DMS 273 treated with DMSO at 0.1 percent for 48 hours (cell line): ENCODE measurements around the gene AACS.
"Not testable (repeated sequence)": the region's sequence is repeated elsewhere in the genome, so short reads cannot be mapped to it uniquely, and the experiment has no call there.

Experiments used
- DNase-seq: peaks from one replicate; lab custom pipeline; 2025; lab: John Stamatoyannopoulos, UW

The AACS gene

DNA sequence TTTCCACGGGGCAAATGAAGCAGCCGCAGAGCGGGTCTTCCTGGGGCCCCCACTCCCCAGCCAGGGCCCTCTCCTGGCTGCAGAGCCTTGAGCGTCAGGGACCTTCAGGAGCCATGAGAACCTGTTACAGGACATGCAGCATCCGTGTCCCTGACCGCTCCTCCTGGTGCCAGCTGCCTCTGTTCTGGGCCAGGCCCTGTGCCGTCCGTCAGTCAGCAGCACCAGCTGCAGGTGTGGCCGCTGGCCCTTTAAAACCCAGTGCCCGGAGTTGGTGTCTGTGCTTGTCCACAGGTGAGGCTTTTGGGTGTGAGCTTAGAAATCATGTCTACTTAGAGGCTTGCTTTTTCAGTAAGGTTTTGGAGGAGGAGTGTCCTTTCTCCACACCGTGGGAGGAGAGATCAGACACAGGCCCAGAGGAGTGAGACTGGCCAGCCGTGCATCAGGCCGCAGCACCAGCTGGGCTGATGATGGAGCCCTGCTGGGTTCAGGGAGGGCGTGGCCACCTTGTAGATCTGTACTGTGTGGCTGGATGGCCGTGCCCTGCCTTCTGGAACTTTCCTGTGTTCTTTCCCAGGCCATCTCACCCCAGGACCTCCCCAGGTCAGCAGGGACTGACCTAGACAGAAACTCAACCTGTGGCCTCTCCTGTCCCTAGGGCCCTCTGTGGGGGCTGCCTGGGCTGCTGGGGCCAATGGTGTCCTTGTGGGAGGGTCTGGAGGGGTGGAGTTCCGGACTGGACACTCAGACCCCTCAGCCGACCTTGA, 27.1 kb downstream of the AACS start:
- no peak for DNase-seq

DNA sequence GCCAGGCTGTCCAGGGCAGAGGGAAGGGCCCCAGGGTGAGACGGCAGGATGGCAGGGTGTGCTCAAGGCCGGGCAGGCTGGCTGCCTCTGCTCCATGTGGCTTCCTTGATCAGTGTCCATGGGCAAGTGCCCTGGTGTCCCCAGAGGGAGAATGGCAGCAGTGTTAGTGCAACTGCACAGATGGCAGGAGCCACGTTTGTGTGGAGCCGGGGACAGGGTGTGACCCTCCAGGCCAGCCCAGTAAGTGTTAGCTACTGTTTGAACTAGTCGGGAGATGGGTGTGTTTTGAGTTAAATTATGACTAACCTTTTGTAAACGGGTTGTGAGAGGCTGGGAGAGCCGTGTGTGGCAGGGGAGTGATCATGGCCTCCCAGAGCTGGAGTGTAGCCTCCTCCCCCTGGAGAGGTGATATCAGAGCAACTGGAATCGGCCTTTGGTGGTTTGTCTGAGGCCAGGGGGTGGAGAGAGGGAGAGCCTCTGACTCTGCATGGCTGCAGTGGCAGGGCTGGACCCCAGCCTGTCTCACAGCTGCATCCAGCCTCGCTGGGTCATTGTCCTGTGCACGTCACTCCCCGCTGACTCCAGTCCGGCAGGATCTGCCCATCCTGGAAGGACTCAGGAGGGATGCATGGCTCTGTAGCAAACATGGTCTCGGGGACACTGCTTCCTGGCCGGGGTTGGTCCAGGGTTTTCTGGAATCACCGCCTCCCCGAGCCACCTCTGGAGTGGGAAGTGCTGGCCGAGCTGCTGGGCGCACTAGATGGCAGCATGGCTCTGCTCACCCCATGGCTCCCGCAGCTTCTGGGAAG, 27.8 kb downstream of the AACS start:
- DNase-seq = no peak

DNA sequence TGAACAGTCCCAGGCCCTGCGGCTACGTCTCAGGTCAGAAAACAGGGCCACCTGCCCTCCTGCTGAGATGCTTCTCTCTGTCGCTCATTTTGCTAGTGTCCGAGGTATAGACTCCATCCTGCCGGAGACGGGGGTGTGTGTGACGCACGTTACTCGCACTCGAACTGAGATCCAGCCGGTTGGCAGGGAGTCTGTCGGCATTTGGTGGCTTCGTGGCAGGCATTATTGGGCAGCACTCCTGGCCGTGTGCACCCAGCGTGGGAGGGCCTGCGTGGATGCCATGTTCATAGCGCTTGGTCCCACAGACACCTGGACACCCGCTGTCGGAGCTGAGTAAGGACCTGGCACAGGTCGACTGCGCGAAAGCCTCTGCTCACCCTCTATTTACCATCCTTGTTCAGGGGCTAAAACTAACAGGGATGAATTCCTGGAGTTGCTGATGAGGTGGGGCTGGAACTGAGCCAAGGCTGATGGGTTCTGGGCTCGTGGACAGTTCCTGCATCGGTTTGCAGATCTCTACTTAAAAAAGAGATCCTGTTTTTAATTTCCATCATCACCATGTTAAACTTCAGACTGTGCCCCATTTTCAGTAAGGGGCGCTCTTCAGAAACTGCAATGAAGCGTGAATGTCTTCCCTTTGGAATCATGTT, 28.6 kb downstream of the AACS start:
- DNase-seq = no peak

DNA sequence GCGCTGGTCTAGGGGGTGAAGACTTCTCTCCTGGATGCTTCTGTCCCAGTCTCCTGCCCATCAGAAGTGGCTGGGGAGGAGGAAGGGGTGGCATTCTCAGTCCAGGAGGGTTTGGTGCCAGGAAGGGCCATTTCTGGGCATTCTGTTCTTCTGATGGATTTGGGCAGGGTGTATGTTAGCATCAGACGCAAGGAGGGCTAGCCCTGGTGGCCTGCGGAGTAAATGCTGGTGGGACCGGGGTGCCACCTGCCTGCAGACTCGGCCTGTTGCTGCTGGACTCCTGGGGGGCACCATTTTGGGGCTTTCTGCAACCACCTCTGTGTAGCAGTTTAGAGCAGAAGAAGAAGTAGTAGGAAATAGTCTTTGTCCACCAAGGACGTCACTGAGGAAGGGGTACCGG, 31.7 kb downstream of the AACS start:
- DNase-seq = no peak

DNA sequence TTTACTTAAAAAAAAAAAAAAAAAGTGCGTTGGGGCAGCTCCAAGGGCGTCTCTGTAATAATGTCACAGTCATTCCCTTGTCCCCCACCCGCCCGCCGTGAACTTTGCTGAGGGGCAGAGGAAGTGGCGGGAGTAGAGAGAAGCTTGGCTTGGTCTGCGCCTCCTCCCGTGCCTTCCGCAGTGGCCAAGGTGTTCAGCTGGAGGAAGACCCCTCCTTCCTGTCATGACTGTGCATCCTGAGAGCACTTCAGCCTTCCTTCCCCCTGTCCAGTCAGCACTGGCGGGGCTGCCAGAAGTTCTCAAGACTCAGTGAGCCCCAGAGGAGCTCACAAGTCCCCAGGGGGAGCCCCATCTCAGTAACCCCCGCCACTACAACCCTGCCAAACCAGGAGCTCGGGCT, 32.2 kb downstream of the AACS start:
- DNase-seq = no peak

DNA sequence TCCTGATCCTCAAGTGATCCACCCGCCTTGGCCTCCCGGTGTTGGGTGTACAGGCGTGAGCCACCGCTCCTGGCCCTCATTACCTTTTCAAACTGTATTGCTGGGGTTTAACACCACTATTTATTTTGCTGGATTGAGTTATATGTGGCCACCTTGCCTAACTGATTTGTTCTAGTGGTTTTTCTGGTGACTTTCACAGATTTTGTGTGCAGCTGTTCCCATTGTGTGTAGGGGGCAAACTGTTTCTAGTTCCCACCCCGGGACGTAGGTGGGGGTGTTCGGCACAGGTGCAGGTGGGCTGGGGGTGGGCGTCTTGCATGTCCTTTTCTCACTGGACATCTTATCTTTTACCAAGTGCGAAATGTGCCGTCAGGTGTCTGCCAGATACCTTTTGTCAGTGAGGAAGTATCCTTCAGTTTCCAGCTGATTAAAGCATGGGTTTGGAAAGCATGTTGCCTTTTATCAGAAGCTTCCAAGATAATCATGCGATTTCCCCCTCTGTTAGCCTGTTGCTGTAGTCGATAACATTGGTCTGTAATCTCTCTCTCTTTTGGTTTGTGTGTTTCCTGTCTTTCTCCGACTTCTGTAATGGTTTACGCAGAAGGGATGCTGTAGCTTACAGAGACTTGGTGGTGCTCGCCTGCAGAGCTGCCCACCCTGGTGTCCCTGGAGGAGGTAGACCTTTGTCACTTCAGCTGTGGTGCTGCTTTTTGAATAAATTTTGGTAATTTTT, 33.6 kb downstream of the AACS start:
- no peak for DNase-seq

DNA sequence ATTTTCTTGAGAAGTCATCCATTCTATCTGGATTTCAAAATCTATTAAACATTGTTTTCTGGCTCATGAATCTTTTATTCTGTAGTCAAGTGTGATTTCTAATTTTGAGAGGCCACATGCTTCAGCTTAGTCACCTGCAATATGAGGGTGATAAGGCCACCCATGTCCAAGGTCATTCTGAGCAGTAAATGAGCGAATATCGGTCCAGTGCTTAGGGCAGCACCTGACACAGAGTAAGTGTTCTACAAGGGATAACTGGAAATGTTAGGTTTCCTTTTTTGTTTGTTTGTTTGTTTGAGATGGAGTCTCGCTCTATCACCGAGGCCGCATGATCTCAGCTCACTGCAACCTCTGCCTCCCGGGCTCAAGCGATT, 34.2 kb downstream of the AACS start:
- DNase-seq = no peak

- DNase-seq = no peak
These were observed 35.6 kb downstream of the AACS start for GRCh38 chr12:125100551-125101434.

DNA sequence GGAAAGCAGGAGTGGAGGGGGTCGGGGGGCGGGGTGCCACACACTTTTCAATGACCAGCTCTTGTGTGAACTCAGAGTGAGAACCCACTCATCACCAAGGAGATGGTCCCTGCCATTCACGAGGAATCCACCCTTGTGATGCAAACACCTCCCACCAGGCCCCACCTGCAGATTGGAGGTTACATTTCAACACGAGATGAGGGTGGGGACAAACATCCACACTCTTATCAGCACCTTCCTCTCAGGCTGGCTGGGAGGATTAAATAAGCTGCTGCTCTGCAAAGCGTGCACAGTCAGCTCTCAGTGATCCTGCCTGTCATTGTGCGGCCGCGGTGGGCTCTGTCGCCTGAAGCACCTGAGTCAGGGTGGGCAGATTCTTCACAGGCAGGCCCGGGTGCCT, 39.7 kb downstream of the AACS start:
- no peak for DNase-seq

DNA sequence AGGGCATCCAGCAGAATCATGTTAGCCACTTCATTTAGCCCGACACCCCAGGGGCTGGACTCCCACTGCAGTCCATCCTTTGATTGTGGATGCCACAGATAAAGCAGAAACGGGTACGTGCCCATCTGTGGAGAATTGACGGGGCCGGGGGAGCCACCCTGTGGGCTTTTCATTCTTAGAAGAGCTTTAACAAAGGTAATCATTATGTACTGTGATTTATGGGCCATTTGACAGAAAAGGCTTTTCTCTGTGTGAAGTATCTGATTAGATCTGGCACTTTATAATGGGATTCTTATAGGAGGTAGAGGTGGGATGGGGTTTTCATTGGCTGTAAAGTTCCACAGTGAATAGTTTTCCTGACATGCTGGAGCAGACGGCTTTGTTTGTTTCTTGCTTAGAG, 40.4 kb downstream of the AACS start:
- DNase-seq = no peak

- DNase-seq = no peak
These were observed 45.6 kb downstream of the AACS start for GRCh38 chr12:125110641-125111360.

GRCh38 chr12:125111403-125111802, 46.2 kb downstream of the AACS start:
- DNase-seq = no peak

- not testable (repeated sequence) for DNase-seq
These were observed 47.4 kb downstream of the AACS start for GRCh38 chr12:125112614-125113013.

- no peak for DNase-seq
These were observed 48.0 kb downstream of the AACS start for GRCh38 chr12:125113263-125113662.

DNA sequence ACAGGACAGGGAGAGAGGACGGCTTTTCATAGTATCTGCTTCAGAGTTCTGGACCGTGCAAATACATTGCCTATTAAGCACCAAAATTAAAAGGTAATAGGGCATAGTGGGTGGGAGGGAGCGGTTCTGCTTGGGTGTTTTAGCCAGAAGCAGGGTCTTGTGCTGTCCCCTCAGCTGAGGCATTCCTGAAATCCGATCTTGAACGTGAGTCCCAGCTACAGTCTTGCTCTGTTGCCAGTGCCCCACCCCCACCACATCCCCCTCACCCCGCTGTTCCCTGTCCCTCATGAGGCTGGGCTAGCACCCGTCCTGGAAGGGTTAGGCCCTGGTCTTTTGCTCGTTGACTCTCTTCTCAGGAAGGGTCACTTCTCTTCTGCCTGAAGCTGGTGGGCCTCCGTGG, 48.6 kb downstream of the AACS start:
- DNase-seq = no peak

- DNase-seq = no peak
These were observed 49.3 kb downstream of the AACS start for GRCh38 chr12:125114365-125115141.

- DNase-seq = no peak
These were observed 55.3 kb downstream of the AACS start for GRCh38 chr12:125120566-125120965.

DNA sequence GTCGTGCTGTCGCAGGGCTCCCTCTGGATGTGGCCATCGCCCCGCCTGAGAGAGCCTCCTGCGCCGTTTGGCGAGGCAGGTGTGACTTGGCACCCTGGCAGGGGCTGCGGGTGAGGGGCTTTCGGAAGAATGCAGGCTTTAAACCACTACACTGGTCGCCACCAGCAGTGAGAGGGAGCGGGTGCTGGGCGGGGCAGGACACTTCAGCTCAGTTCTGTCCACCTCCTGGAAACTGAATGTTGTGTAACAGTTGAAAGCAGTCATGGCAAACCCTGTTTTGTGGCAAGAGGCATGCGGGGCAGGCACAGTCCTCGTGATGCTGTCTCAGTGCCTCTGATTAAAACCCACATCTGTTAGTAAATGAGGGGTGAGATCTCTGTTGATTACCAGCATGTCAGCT, 55.9 kb downstream of the AACS start:
- no peak for DNase-seq

DNA sequence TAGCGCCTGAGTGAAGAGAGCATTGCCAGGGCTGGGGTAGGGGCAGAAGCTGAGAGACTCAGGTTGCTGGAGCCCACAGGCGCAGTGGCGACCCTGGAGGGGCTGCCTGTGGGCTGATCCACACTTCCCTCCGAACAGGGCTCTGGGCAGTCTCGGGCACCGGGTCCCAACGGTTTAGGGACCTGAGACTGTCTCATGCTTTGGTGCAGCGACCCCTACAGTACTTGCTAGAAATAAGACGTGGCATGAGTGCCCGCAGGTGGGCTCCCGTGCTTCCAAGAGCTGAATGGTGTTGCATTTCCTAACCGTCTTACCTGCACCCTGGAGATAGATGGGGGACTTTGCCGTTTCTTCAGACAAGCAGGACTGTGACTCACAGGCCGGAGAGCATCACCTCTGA, 57.4 kb downstream of the AACS start:
- DNase-seq = no peak
